K562 (cell line): ENCODE data around the gene SOX8. TPM values are rescaled to one million over a fixed set of nuclear protein-coding genes. Genes with fewer than 3 reads are reported as not detected.

Experiments
- ATAC-seq: fragments of 200-7000 bp; cut with Tn5 transposase; 3 replicates; pipeline ENCODE4 v1.9.1; 2020; ENCODE audit warnings: moderate library complexity
- BruUV-seq: library from RNA; stranded (reverse); fragments of 400-500 nt; replicated peaks from 2 replicates; lab custom pipeline; 2021; lab: Mats Ljungman, UMichigan
- CTCF ChIA-PET: fragments of 300-600 bp; formaldehyde crosslinking; extraction: SDS; loops from one replicate; lab custom pipeline; 2021; ENCODE audit warnings: low intra/inter-chr PET ratio; lab: Yijun Ruan, JAX
- POLR2A ChIA-PET: fragments of 300-600, 350-650 bp; sonication (Branson Sonifier 250); formaldehyde crosslinking; extraction: SDS; loops from one replicate; lab custom pipeline; 2021; ENCODE audit warnings: antibody characterized with exemption, inconsistent platforms; lab: Yijun Ruan, JAX
- DNase-seq, 4 experiments: peaks; one replicate each; pipeline versions ENCODE4 v3.0.0 to v3.0.0-alpha.2; 2011 to 2018; ENCODE audit warnings: low spot score in 3 of 4, mixed read lengths in 3 of 4; ENCODE audit errors: extremely low read depth in 1 of 4
- FAIRE-seq: peaks from 2 replicates; lab custom pipeline; 2011; peaks lifted over from hg19 to GRCh38; lab: Jason Lieb, UNC
- H2AFZ ChIP-seq: 2 replicates; pipeline ENCODE4 v1.6.0; 2011; ENCODE audit warnings: low read depth, low read length, control low read depth, inconsistent platforms
- H3K27ac ChIP-seq: fragments of 200-600 bp; 3 replicates; pipeline ENCODE4 v1.8.0; 2011; ENCODE audit warnings: low read depth, mild to moderate bottlenecking, control low read depth, inconsistent platforms, low read length, moderate library complexity, mixed read lengths; ENCODE audit errors: extremely low read depth
- H3K27me3 ChIP-seq, 2 experiments: fragments of 300-600 bp in 1 of 2; 2 replicates in 1 of 2; 3 replicates in 1 of 2; pipeline versions ENCODE4 v1.6.0 to v1.8.0; 2011; ENCODE audit warnings: inconsistent platforms in 2 of 2, low read length in 2 of 2, mild to moderate bottlenecking in 1 of 2, mixed read lengths in 1 of 2, moderate library complexity in 1 of 2; ENCODE audit not compliant: control insufficient read depth in 2 of 2, insufficient read depth in 2 of 2
- H3K36me3 ChIP-seq: fragments of 300-600 bp; 3 replicates; pipeline ENCODE4 v1.8.0; 2011; ENCODE audit warnings: mild to moderate bottlenecking, low read length, inconsistent platforms; ENCODE audit not compliant: control insufficient read depth, insufficient read depth
- H3K4me1 ChIP-seq, 2 experiments: fragments of 200-600 bp in 1 of 2; replicated peaks in 1 of 2; 2 replicates in 1 of 2; 3 replicates in 1 of 2; pipeline versions ENCODE4 v1.5.1 to v1.8.0; 2011; ENCODE audit warnings: inconsistent platforms in 2 of 2, low read length in 2 of 2, mild to moderate bottlenecking in 1 of 2, mixed read lengths in 1 of 2, moderate library complexity in 1 of 2; ENCODE audit not compliant: control insufficient read depth in 2 of 2, insufficient read depth in 2 of 2
- H3K4me2 ChIP-seq: 2 replicates; pipeline ENCODE4 v1.6.1; 2011; ENCODE audit warnings: low read length, control low read depth, inconsistent platforms, mixed read lengths; ENCODE audit not compliant: insufficient read depth
- H3K4me3 ChIP-seq: fragments of 200-600 bp; sonication (generic), shearing (Covaris generic); 2 replicates; pipeline ENCODE4 v1.5.1; 2016; ENCODE audit warnings: control low read depth, inconsistent platforms
- H3K79me2 ChIP-seq: fragments of 200-600 bp; 3 replicates; pipeline ENCODE4 v1.8.0; 2011; ENCODE audit warnings: low read length, inconsistent platforms; ENCODE audit not compliant: control insufficient read depth, insufficient read depth
- H3K9ac ChIP-seq, 2 experiments: 2 replicates each; pipeline versions ENCODE4 v1.6.0 to v1.6.1; 2011; ENCODE audit warnings: low read depth in 2 of 2, low read length in 2 of 2, control low read depth in 1 of 2, inconsistent platforms in 1 of 2, mild to moderate bottlenecking in 1 of 2, mixed read lengths in 1 of 2; ENCODE audit not compliant: insufficient read depth in 1 of 2
- H3K9me1 ChIP-seq: one replicate; pipeline ENCODE4 v1.6.0; 2011; ENCODE audit warnings: inconsistent platforms, mild to moderate bottlenecking, low read length, moderate library complexity; ENCODE audit not compliant: control insufficient read depth, insufficient read depth
- H3K9me3 ChIP-seq: replicated peaks from 2 replicates; pipeline ENCODE4 v1.5.1; 2011; ENCODE audit warnings: low read depth, low read length, inconsistent platforms; ENCODE audit not compliant: control insufficient read depth, insufficient read depth
- H4K20me1 ChIP-seq: replicated peaks from 2 replicates; pipeline ENCODE4 v1.6.1; 2011; ENCODE audit warnings: low read length, inconsistent platforms, mixed read lengths; ENCODE audit not compliant: control insufficient read depth, insufficient read depth
- BMI1 ChIP-seq: fragments of 150-350 bp; IDR thresholded peaks from 2 replicates; pipeline ENCODE4 v1.6.1; 2014; ENCODE audit warnings: low read length
- MED1 ChIP-seq: sonication (generic); formaldehyde crosslinking; IDR thresholded peaks from 2 replicates; pipeline ENCODE4 v1.8.1; 2023; ENCODE audit warnings: missing genetic modification reagents, borderline replicate concordance
- NFE2L1 ChIP-seq: fragments of 450-650 bp; IDR thresholded peaks from 2 replicates; pipeline ENCODE4 v1.6.1; 2016; ENCODE audit warnings: missing genetic modification characterization, low read depth, mild to moderate bottlenecking, missing compliant biosample characterization, moderate library complexity, borderline replicate concordance
- POLR2A ChIP-seq: fragments of 450-650 bp; conservative IDR thresholded peaks from 2 replicates; pipeline ENCODE4 v1.6.1; 2016
- PURB ChIP-seq: sonication (generic); formaldehyde crosslinking; IDR thresholded peaks from 2 replicates; pipeline ENCODE4 v1.9.0; 2021; ENCODE audit warnings: low read depth, mild to moderate bottlenecking, missing genetic modification reagents
- U2AF2 ChIP-seq: fragments of 200-400 bp; formaldehyde crosslinking; optimal IDR thresholded peaks from 2 replicates; pipeline ENCODE3; 2017; ENCODE audit warnings: low read depth, mild to moderate bottlenecking, low read length
- ZFX ChIP-seq: sonication (generic); formaldehyde crosslinking; IDR thresholded peaks from 2 replicates; pipeline ENCODE4 v1.8.0; 2022; ENCODE audit warnings: mild to moderate bottlenecking, missing genetic modification reagents, moderate library complexity
- ZSCAN32 ChIP-seq: fragments of 450-650 bp; formaldehyde crosslinking; IDR thresholded peaks from 2 replicates; pipeline ENCODE4 v1.4.0; 2020; ENCODE audit warnings: mild to moderate bottlenecking, moderate library complexity
- WGBS: fragments of 100-300 bp; shearing (Covaris generic); methylation state at CpG from one replicate; pipeline ENCODE4 v1.1.6; 2016; ENCODE audit warnings: low coverage, mixed read lengths; ENCODE audit not compliant: insufficient coverage; ENCODE audit errors: missing lambda C conversion rate; 5-methylcytosine and 5-hydroxymethylcytosine counted together
- in situ Hi-C: fragments of 300-500 bp; cut with MboI; formaldehyde crosslinking; loops from 4 replicates; pipeline ENCODE4 v1.15.0; 2018; ENCODE audit warnings: inconsistent platforms, mixed read lengths
- intact Hi-C: fragments of 100-400 bp; cut with micrococcal nuclease; formaldehyde crosslinking; loops from 2 replicates; pipeline ENCODE4 v1.14.2; 2022
- polyA plus RNA-seq, 8 experiments: library from polyadenylated mRNA; depleted of rRNA in 4 of 8; stranded (reverse) in 5 of 8; unstranded in 3 of 8; fragments of >200 nt; fragmentation: Nextera tagmentation in 2 of 8; fragmentation: Illumina TruSeq in 1 of 8; extraction: Ambion mirVana in 2 of 8; extraction: Trizol in 1 of 8; gene quantifications; 2 replicates each; pipeline versions ENCODE4 v1.2.1 to v1.2.3, GENCODE V29; 2011 to 2014; ENCODE audit warnings: inconsistent platforms in 1 of 8, missing spikeins in 1 of 8
- total RNA-seq, 7 experiments: library from RNA; depleted of rRNA in 6 of 7; stranded (reverse); fragments of >200 nt in 6 of 7; fragmentation: Illumina TruSeq in 2 of 7; extraction: Trizol in 2 of 7; gene quantifications; 2 replicates each; pipeline versions ENCODE4 v1.2.1 to v1.2.3, GENCODE V29; 2011 to 2021; ENCODE audit warnings: low replicate concordance in 1 of 7
- TF ChIP-seq, protein P1 (sequence below), 3 experiments: IDR thresholded peaks in 2 of 3; conservative IDR thresholded peaks in 1 of 3; 2 replicates each; pipeline ENCODE4 v1.5.1; 2011 to 2012; ENCODE audit warnings: low read length in 3 of 3, mild to moderate bottlenecking in 3 of 3, control low read depth in 2 of 3, improper control_type of control experiment in 1 of 3, inconsistent platforms in 1 of 3, low read depth in 1 of 3, mixed read lengths in 1 of 3, moderate library complexity in 1 of 3; ENCODE audit not compliant: insufficient read depth in 2 of 3

The SOX8 gene
- total and polyA plus RNA-seq, 9 of the 15 experiments (the other 6 are each of a cell fraction or from before 2014, with no cell fraction given) = 0.07 to 0.15 (median 0.15) TPM; not detected in 6

DNA sequence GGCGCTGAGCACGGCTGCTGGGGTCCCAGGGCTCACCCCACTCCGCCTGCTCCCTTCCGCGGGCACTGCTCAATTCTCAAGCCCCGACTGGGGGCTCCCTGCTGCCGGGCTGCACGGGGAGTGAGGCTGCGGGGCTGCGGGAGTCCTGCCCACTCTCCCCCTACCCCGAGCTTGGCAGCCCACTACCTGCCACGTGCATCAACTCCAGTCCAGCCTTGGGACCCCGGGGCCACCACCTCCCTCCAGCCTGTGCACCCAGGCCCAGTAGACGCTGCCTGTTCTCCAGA lies 47.6 kb downstream of the SOX8 start:
- POLR2A ChIA-PET = no interaction called here

More for the DNA sequence above, 47.6 kb downstream of the SOX8 start:
- intact Hi-C loops = no loop called here
- CTCF ChIA-PET = no interaction called here
- Histone ChIP-seq H3K4me2 (no peak overlapping the region), H3K9ac (no peak overlapping the region), H3K9me1 (no peaks in the 10 kb centered on the region), H3K79me2 (no peaks in the 10 kb centered on the region), H3K27ac (no peak overlapping the region), H3K36me3 (no peaks in the 10 kb centered on the region)
- no peak for DNase-seq
- no peak for FAIRE-seq
- TF ChIP-seq MED1 (no peak), U2AF2 (no peak), NFE2L1 (tag) (no peak), BMI1 (no peak), PURB (CRISPR knock-in tag) (no peak), ZSCAN32 (CRISPR knock-in tag) (no peak), ZFX (no peak), POLR2A (no peak)
- TF ChIP-seq, protein P1, sequence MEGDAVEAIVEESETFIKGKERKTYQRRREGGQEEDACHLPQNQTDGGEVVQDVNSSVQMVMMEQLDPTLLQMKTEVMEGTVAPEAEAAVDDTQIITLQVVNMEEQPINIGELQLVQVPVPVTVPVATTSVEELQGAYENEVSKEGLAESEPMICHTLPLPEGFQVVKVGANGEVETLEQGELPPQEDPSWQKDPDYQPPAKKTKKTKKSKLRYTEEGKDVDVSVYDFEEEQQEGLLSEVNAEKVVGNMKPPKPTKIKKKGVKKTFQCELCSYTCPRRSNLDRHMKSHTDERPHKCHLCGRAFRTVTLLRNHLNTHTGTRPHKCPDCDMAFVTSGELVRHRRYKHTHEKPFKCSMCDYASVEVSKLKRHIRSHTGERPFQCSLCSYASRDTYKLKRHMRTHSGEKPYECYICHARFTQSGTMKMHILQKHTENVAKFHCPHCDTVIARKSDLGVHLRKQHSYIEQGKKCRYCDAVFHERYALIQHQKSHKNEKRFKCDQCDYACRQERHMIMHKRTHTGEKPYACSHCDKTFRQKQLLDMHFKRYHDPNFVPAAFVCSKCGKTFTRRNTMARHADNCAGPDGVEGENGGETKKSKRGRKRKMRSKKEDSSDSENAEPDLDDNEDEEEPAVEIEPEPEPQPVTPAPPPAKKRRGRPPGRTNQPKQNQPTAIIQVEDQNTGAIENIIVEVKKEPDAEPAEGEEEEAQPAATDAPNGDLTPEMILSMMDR (IDR thresholded peaks at IDR 0.05 in 2 of 3, conservative IDR thresholded peaks at IDR 0.05 in 1 of 3; ENCODE audit: insufficient read depth in 2 of 3, low read depth in 1 of 3, low read length in 3 of 3) = no peak
- TF ChIP-seq, all 486 proteins: peak for 0
- Histone ChIP-seq H3K4me1 (peaks cover 0 to 25% of the 10 kb centered on the region in 2 experiments; a peak in 2 of 5 replicates), H3K4me3 (no peak overlapping the region), H3K9me3 (no peaks in the 10 kb centered on the region), H2AFZ (no peak overlapping the region), H4K20me1 (peaks cover 18% of the 10 kb centered on the region), H3K27me3 (peaks cover 28 to 75% of the 10 kb centered on the region in 2 experiments; a peak in 4 of 5 replicates)
- no peak for ATAC-seq
- no TSS peak for BruUV-seq
- WGBS = 15% methylated on average over 8 of the region's 14 CpGs
- in situ Hi-C loops = no loop called here
